HL-60 (cell line): Measurements from ENCODE around the gene TBK1.

Source experiments
- DNase-seq, 2 experiments: peaks; one replicate each; pipeline ENCODE4 v3.0.0-alpha.2; 2010 to 2020; ENCODE audit warnings: low read depth in 1 of 2, low spot score in 1 of 2
- H3K27ac ChIP-seq: fragments of 250-450 bp; sonication (Bioruptor Pico); replicated peaks from 2 replicates; pipeline ENCODE4 v1.5.1; 2020; ENCODE audit warnings: mild to moderate bottlenecking, moderate library complexity
- H3K27me3 ChIP-seq: fragments of 250-450 bp; sonication (Bioruptor Pico); 2 replicates; pipeline ENCODE4 v1.5.1; 2021; ENCODE audit warnings: mild to moderate bottlenecking, moderate library complexity; ENCODE audit not compliant: insufficient read depth, poor library complexity, severe bottlenecking
- H3K4me3 ChIP-seq: replicated peaks from 2 replicates; pipeline ENCODE4 v1.5.1; 2011; ENCODE audit warnings: mild to moderate bottlenecking, control low read depth, low read length; ENCODE audit not compliant: insufficient read depth
- CTCF ChIP-seq: IDR thresholded peaks from one replicate; pipeline ENCODE4 v1.5.1; 2011; ENCODE audit warnings: low read length, control low read depth, inconsistent platforms; ENCODE audit not compliant: insufficient read depth
- GABPA ChIP-seq: IDR thresholded peaks from 2 replicates; pipeline ENCODE4 v1.6.1; 2012; ENCODE audit warnings: low read depth
- POLR2AphosphoS5 ChIP-seq: IDR thresholded peaks from 2 replicates; pipeline ENCODE4 v1.6.1; 2012; ENCODE audit warnings: low read depth
- SPI1 ChIP-seq: IDR thresholded peaks from 2 replicates; pipeline ENCODE4 v1.6.1; 2012; ENCODE audit warnings: low read depth, mild to moderate bottlenecking, borderline replicate concordance
- TF ChIP-seq, protein P1 (sequence below): IDR thresholded peaks from 2 replicates; pipeline ENCODE4 v1.6.1; 2012; ENCODE audit warnings: low read depth; ENCODE audit not compliant: insufficient replicate concordance

The TBK1 gene

DNA sequence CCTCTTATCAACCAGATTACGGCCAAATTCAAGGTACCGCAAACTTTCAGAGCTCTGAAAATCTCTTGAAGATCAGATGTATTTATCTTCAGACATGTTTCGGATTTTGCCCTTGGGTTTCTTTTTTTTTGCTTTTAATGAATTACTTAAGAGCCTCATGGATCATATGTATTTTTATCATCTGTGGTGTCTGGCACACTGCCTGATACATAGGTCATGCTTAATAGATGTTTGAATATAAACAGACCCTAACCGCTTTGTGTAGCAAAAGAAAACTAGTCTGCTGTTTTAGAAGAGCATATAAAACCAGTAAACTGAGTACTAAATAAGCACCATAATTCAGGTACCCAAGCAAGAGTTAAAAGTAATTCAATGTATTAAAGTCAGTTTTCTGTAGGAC lies 20.1 kb upstream of the TBK1 start:
- no peak for DNase-seq
- no peak for TF ChIP-seq GABPA
- no peak for TF ChIP-seq CTCF
- TF ChIP-seq POLR2AphosphoS5, result no peak
- TF ChIP-seq, protein P1, sequence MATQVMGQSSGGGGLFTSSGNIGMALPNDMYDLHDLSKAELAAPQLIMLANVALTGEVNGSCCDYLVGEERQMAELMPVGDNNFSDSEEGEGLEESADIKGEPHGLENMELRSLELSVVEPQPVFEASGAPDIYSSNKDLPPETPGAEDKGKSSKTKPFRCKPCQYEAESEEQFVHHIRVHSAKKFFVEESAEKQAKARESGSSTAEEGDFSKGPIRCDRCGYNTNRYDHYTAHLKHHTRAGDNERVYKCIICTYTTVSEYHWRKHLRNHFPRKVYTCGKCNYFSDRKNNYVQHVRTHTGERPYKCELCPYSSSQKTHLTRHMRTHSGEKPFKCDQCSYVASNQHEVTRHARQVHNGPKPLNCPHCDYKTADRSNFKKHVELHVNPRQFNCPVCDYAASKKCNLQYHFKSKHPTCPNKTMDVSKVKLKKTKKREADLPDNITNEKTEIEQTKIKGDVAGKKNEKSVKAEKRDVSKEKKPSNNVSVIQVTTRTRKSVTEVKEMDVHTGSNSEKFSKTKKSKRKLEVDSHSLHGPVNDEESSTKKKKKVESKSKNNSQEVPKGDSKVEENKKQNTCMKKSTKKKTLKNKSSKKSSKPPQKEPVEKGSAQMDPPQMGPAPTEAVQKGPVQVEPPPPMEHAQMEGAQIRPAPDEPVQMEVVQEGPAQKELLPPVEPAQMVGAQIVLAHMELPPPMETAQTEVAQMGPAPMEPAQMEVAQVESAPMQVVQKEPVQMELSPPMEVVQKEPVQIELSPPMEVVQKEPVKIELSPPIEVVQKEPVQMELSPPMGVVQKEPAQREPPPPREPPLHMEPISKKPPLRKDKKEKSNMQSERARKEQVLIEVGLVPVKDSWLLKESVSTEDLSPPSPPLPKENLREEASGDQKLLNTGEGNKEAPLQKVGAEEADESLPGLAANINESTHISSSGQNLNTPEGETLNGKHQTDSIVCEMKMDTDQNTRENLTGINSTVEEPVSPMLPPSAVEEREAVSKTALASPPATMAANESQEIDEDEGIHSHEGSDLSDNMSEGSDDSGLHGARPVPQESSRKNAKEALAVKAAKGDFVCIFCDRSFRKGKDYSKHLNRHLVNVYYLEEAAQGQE, result no peak
- no peaks in the 10 kb centered on the region for H3K27me3 ChIP-seq

GRCh38 chr12:64433915-64434314 lies 18.0 kb upstream of the TBK1 start:
- Histone ChIP-seq H3K27ac (no peak overlapping the region), H3K4me3 (no peak overlapping the region), H3K27me3 (no peaks in the 10 kb centered on the region)
- DNase-seq, result no peak
- no peak for TF ChIP-seq CTCF

More for the DNA sequence above, 20.1 kb upstream of the TBK1 start:
- H3K4me3 ChIP-seq, result no peak overlapping the region
- no peak overlapping the region for H3K27ac ChIP-seq

DNA sequence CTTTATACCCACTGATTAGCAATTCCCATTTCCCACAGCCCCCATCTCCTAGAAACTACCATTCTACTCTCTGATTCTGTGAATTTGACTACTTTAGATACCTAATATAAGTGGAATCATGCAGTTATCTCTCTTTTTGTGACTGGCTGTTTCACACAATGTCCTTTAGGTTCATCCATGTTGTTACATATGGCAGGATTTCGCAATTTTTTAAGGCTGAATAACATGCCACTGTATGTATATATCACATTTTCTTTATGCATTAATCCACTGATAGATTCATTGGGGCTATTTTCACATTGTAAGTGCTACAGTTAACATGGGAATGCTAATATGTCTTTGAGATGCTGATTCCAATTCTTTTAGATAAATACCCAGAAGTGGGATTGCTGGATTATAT lies 11.8 kb upstream of the TBK1 start:
- no peaks in the 10 kb centered on the region for H3K27me3 ChIP-seq
- H3K4me3 ChIP-seq, result no peak overlapping the region
- no peak overlapping the region for H3K27ac ChIP-seq
- TF ChIP-seq CTCF (no peak), SPI1 (no peak), GABPA (no peak), POLR2AphosphoS5 (no peak)
- TF ChIP-seq, protein P1, result no peak
- no peak for DNase-seq

GRCh38 chr12:64445490-64445889 lies 6.4 kb upstream of the TBK1 start:
- H3K27me3 ChIP-seq, result no peaks in the 10 kb centered on the region
- H3K4me3 ChIP-seq, result no peak overlapping the region
- DNase-seq, result no peak
- H3K27ac ChIP-seq, result no peak overlapping the region
- no peak for TF ChIP-seq GABPA
